GM23338 (cell line): ENCODE results near the gene SLC41A3. TPM values are rescaled to one million over a fixed set of nuclear protein-coding genes. Genes with fewer than 3 reads are reported as not detected.

Experiments
- ATAC-seq: fragments of 200-7000 bp; cut with Tn5 transposase; 3 replicates; pipeline ENCODE4 v1.9.1; 2020
- DNase-seq: peaks from one replicate; pipeline ENCODE4 v3.0.0-alpha.2; 2015; ENCODE audit warnings: low spot score
- H2AFZ ChIP-seq: fragments of 200-600 bp; sonication (generic); 2 replicates; pipeline ENCODE4 v1.8.0; 2016; ENCODE audit warnings: antibody characterized with exemption, mild to moderate bottlenecking, moderate library complexity
- H3F3A ChIP-seq: fragments of 200-600 bp; sonication (generic); replicated peaks from 2 replicates; pipeline ENCODE4 v1.8.0; 2017; ENCODE audit warnings: antibody characterized with exemption, mixed run types, low read depth
- H3K27ac ChIP-seq: fragments of 200-600 bp; sonication (generic); 2 replicates; pipeline ENCODE4 v1.6.1; 2016; ENCODE audit warnings: low read depth
- H3K27me3 ChIP-seq: fragments of 200-600 bp; sonication (generic); 2 replicates; pipeline ENCODE4 v1.8.0; 2016; ENCODE audit warnings: mild to moderate bottlenecking, mixed run types, moderate library complexity; ENCODE audit not compliant: insufficient read depth
- H3K36me3 ChIP-seq: fragments of 200-600 bp; sonication (generic); 2 replicates; pipeline ENCODE4 v1.8.0; 2016; ENCODE audit warnings: mild to moderate bottlenecking; ENCODE audit not compliant: insufficient read depth
- H3K4me1 ChIP-seq: fragments of 200-600 bp; sonication (generic); 2 replicates; pipeline ENCODE4 v1.8.0; 2016; ENCODE audit warnings: mild to moderate bottlenecking, moderate library complexity; ENCODE audit not compliant: insufficient read depth
- H3K4me2 ChIP-seq: fragments of 200-600 bp; sonication (generic); 2 replicates; pipeline ENCODE4 v1.7.1; 2017; ENCODE audit warnings: mixed run types
- H3K4me3 ChIP-seq: fragments of 200-600 bp; sonication (generic); 2 replicates; pipeline ENCODE4 v1.6.1; 2016; ENCODE audit warnings: mixed run types
- H3K79me2 ChIP-seq: fragments of 200-600 bp; sonication (generic); replicated peaks from 2 replicates; pipeline ENCODE4 v1.8.0; 2017; ENCODE audit warnings: mild to moderate bottlenecking; ENCODE audit not compliant: insufficient read depth
- H3K9me2 ChIP-seq: fragments of 200-600 bp; sonication (generic); 2 replicates; pipeline ENCODE4 v1.8.0; 2017; ENCODE audit not compliant: insufficient read depth
- H4K20me1 ChIP-seq: fragments of 200-600 bp; sonication (generic); replicated peaks from 2 replicates; pipeline ENCODE4 v1.8.0; 2017; ENCODE audit warnings: mild to moderate bottlenecking; ENCODE audit not compliant: insufficient read depth
- H3K27ac Mint-ChIP-seq: 2 replicates; pipeline ENCODE4 v1.8.0; 2020; ENCODE audit warnings: inconsistent platforms, mild to moderate bottlenecking, moderate library complexity, mixed read lengths
- H3K27me3 Mint-ChIP-seq: 3 replicates; pipeline ENCODE4 v1.8.0; 2022; ENCODE audit warnings: low read depth, mild to moderate bottlenecking, moderate library complexity, mixed read lengths, inconsistent platforms; ENCODE audit not compliant: insufficient read depth, poor library complexity
- H3K36me3 Mint-ChIP-seq: 3 replicates; pipeline ENCODE4 v1.8.0; 2021; ENCODE audit warnings: low read depth, mild to moderate bottlenecking, inconsistent platforms, moderate library complexity, mixed read lengths
- H3K4me1 Mint-ChIP-seq: 3 replicates; pipeline ENCODE4 v1.8.0; 2020; ENCODE audit warnings: mild to moderate bottlenecking, inconsistent platforms, mixed read lengths
- H3K4me3 Mint-ChIP-seq: 3 replicates; pipeline ENCODE4 v1.8.0; 2021; ENCODE audit warnings: moderate library complexity, mild to moderate bottlenecking, inconsistent platforms, mixed read lengths
- H3K9me3 Mint-ChIP-seq: 3 replicates; pipeline ENCODE4 v1.8.0; 2020; ENCODE audit warnings: moderate library complexity, mild to moderate bottlenecking, inconsistent platforms, mixed read lengths
- CREB1 ChIP-seq: fragments of 250-450 bp; sonication (Bioruptor Pico); IDR thresholded peaks from 2 replicates; pipeline ENCODE4 v1.5.0; 2020; ENCODE audit warnings: low read depth, mild to moderate bottlenecking, moderate library complexity
- ETS1 ChIP-seq: IDR thresholded peaks from 2 replicates; pipeline ENCODE4 v1.6.1; 2016; ENCODE audit warnings: antibody characterized with exemption
- JUNB ChIP-seq: IDR thresholded peaks from one replicate; pipeline ENCODE4 v1.6.1; 2016; ENCODE audit warnings: antibody characterized with exemption; ENCODE audit not compliant: unreplicated experiment
- NANOG ChIP-seq: IDR thresholded peaks from 2 replicates; pipeline ENCODE4 v1.6.1; 2016; ENCODE audit warnings: antibody characterized with exemption, borderline replicate concordance
- POLR2AphosphoS5 ChIP-seq: IDR thresholded peaks from 2 replicates; pipeline ENCODE4 v1.6.1; 2016; ENCODE audit warnings: antibody characterized with exemption, low read depth
- REST ChIP-seq: IDR thresholded peaks from one replicate; pipeline ENCODE4 v1.6.1; 2018; ENCODE audit warnings: antibody characterized with exemption; ENCODE audit not compliant: unreplicated experiment
- ZNF331 ChIP-seq: fragments of 250-450 bp; sonication (Bioruptor Pico); IDR thresholded peaks from 2 replicates; pipeline ENCODE4 v1.5.0; 2020; ENCODE audit warnings: low read depth, mild to moderate bottlenecking, moderate library complexity
- ZNF462 ChIP-seq: fragments of 250-450 bp; sonication (Bioruptor Pico); IDR thresholded peaks from 2 replicates; pipeline ENCODE4 v1.5.0; 2020; ENCODE audit warnings: mild to moderate bottlenecking, moderate library complexity
- polyA plus RNA-seq: library from polyadenylated mRNA; unstranded; fragments of >200 nt; fragmentation: Nextera tagmentation; extraction: Ambion mirVana; gene quantifications from 2 replicates; pipeline ENCODE4 v1.2.1, GENCODE V29; 2016
- total RNA-seq: library from RNA; depleted of rRNA; stranded (reverse); fragments of >200 nt; shearing (Covaris generic); gene quantifications from 2 replicates; pipeline ENCODE4 v1.2.3, GENCODE V29; 2014

Gene SLC41A3
- total and polyA plus RNA-seq, 2 experiments from 2014 or later: 12.1 to 29.8 TPM

- DNase-seq: no peak
- Mint-ChIP-seq H3K27me3 (peaks cover 9% of the 10 kb centered on the region), H3K9me3 (peaks cover 5% of the 10 kb centered on the region; the same call in 2 of the 3 replicates), H3K4me3 (no peak overlapping the region), H3K4me1 (no peaks in the 10 kb centered on the region; the same call in 2 of the 3 replicates), H3K27ac (no peak overlapping the region), H3K36me3 (no peaks in the 10 kb centered on the region)
- TF ChIP-seq ZNF462 (CRISPR knock-in tag) (no peak), NANOG (no peak), ZNF331 (no peak), CREB1 (CRISPR knock-in tag) (no peak), ETS1 (no peak), POLR2AphosphoS5 (no peak), REST (no peak), JUNB (no peak)
- no peaks in the 10 kb centered on the region for H3K36me3 ChIP-seq
- no peaks in the 10 kb centered on the region for H3K4me1 ChIP-seq
- no peaks in the 10 kb centered on the region for H3K9me2 ChIP-seq
- H3K27ac ChIP-seq: no peak overlapping the region
- H3K79me2 ChIP-seq: no peaks in the 10 kb centered on the region
- ATAC-seq: no peak
- no peak overlapping the region for H3K4me3 ChIP-seq
- H3K27me3 ChIP-seq: peaks cover 18% of the 10 kb centered on the region
- H2AFZ ChIP-seq: no peak overlapping the region
- H3F3A ChIP-seq: no peaks in the 10 kb centered on the region
- H4K20me1 ChIP-seq: no peaks in the 10 kb centered on the region; the same call in 1 of the 2 replicates
- no peak overlapping the region for H3K4me2 ChIP-seq
These were observed 123.3 kb downstream of the SLC41A3 start for GRCh38 chr3:125960456-125961288.
